C4-2B (cell line): ENCODE data around the gene KCNMA1.

Experiments
- CTCF ChIP-seq: fragments of 450-650 bp; conservative IDR thresholded peaks from 2 replicates; pipeline ENCODE4 v1.5.1; 2017; ENCODE audit warnings: mild to moderate bottlenecking
- ZFX ChIP-seq: fragments of 450-650 bp; IDR thresholded peaks from 2 replicates; pipeline ENCODE4 v1.6.1; 2017

- no peak for TF ChIP-seq CTCF
- no peak for TF ChIP-seq ZFX
Measured at GRCh38 chr10:77560471-77560870, 77.1 kb downstream of the KCNMA1 start.
